Peyer's patch (tissue), 4 donors: ENCODE data around the gene KHDC1L.

Source experiments
- CTCF ChIP-seq, 6 experiments: fragments of 450-650 bp in 4 of 6; fragments of 200-600 bp in 2 of 6; sonication (generic) in 1 of 6; IDR thresholded peaks; one replicate each; pipeline ENCODE4 v1.5.1; 2017 to 2019; ENCODE audit warnings: antibody characterized with exemption in 6 of 6, mild to moderate bottlenecking in 3 of 6, moderate library complexity in 1 of 6
- POLR2A ChIP-seq, 2 donors: fragments of 450-650 bp; IDR thresholded peaks; one replicate each; pipeline ENCODE4 v1.5.1; 2017; ENCODE audit warnings: antibody characterized with exemption in 2 of 2, mild to moderate bottlenecking in 2 of 2, moderate library complexity in 2 of 2

GRCh38 chr6:73216859-73217258 lies 8.4 kb downstream of the KHDC1L start:
- TF ChIP-seq CTCF (IDR thresholded peaks at IDR 0.05), result no peak
- no peak for TF ChIP-seq POLR2A (IDR thresholded peaks at IDR 0.05)
